Transverse colon (tissue), 4 donors: ENCODE measurements around the gene SPTBN2. TPM values are rescaled to one million over a fixed set of nuclear protein-coding genes. Genes with fewer than 3 reads are reported as not detected.
"Not testable (repeated sequence)": the region's sequence is repeated elsewhere in the genome, so short reads cannot be mapped to it uniquely, and the experiment has no call there.

Experiments
- DNase-seq: peaks from one replicate; pipeline ENCODE4 v3.0.0-alpha.2; 2019
- H3K27ac ChIP-seq, 4 donors: fragments of 200-600 bp; sonication (generic); 2 replicates each; pipeline ENCODE4 v1.5.1; 2016 to 2018; ENCODE audit warnings: inconsistent platforms in 4 of 4
- H3K27me3 ChIP-seq: fragments of 200-600 bp; sonication (generic); 2 replicates; pipeline ENCODE4 v1.5.1; 2017; ENCODE audit warnings: inconsistent platforms
- H3K36me3 ChIP-seq, 4 donors: fragments of 200-600 bp; sonication (generic); 2 replicates each; pipeline ENCODE4 v1.5.1; 2017 to 2019; ENCODE audit warnings: inconsistent platforms in 4 of 4
- H3K4me1 ChIP-seq, 4 donors: fragments of 200-600 bp; sonication (generic); 2 replicates each; pipeline ENCODE4 v1.5.1; 2017 to 2020; ENCODE audit warnings: inconsistent platforms in 4 of 4
- H3K4me3 ChIP-seq, 4 donors: fragments of 200-600 bp; sonication (generic); 1 replicate in 1 of 4; 2 replicates in 3 of 4; pipeline versions ENCODE4 v1.5.1 to v1.6.1; 2017 to 2019; ENCODE audit warnings: inconsistent platforms in 4 of 4
- H3K9me3 ChIP-seq, 2 donors: fragments of 200-600 bp; sonication (generic); 2 replicates each; pipeline ENCODE4 v1.5.1; 2017 to 2019; ENCODE audit warnings: inconsistent platforms in 2 of 2
- EP300 ChIP-seq: sonication (generic); formaldehyde crosslinking; IDR thresholded peaks from one replicate; pipeline ENCODE4 v1.6.1; 2017; ENCODE audit warnings: antibody characterized with exemption, low read depth
- POLR2A ChIP-seq: fragments of 450-650 bp; IDR thresholded peaks from one replicate; pipeline ENCODE4 v1.6.1; 2016; ENCODE audit warnings: antibody characterized with exemption, mild to moderate bottlenecking, moderate library complexity
- POLR2AphosphoS5 ChIP-seq, 3 donors: sonication (generic); formaldehyde crosslinking; IDR thresholded peaks; one replicate each; pipeline ENCODE4 v1.6.1; 2016; ENCODE audit warnings: antibody characterized with exemption in 3 of 3
- WGBS, 2 donors: methylation state at CpG; one replicate each; pipeline ENCODE4 v1.1.5; 2018; ENCODE audit warnings: low coverage in 1 of 2; 5-methylcytosine and 5-hydroxymethylcytosine counted together
- in situ Hi-C, 4 donors: fragments of 200-750 bp; cut with MboI; loops; one replicate each; pipeline versions ENCODE4 v1.15.0 to v1.15.1; 2017; ENCODE audit warnings: low sequenced_read_pairs in 3 of 4, low pct_ligation_motif_present in 1 of 4, low pct_unique_long_range_greater_than_20kb in 1 of 4
- intact Hi-C: fragments of 100-400 bp; cut with DNase I; formaldehyde crosslinking; loops from one replicate; pipeline ENCODE4 v1.15.1; 2023; ENCODE audit warnings: low total_unique reads
- total RNA-seq, 4 donors: library from RNA; depleted of rRNA; stranded (reverse); fragments of >200 nt; gene quantifications; one replicate each; pipeline ENCODE4 v1.1.0, GENCODE V29; 2016
- TF ChIP-seq, protein P1 (sequence below), 5 experiments: fragments of 200-600 bp in 3 of 5; fragments of 450-650 bp in 2 of 5; sonication (generic) in 3 of 5; IDR thresholded peaks; 1 replicate in 2 of 5; 2 replicates in 3 of 5; pipeline ENCODE4 v1.5.1; 2016 to 2017; ENCODE audit warnings: antibody characterized with exemption in 5 of 5, inconsistent platforms in 3 of 5, mild to moderate bottlenecking in 2 of 5, moderate library complexity in 1 of 5

The SPTBN2 gene
- total RNA-seq, 4 donors from 2014 or later = 0.75 to 2.2 (median 1.6) TPM

- no peak for TF ChIP-seq POLR2A
- TF ChIP-seq, protein P1, sequence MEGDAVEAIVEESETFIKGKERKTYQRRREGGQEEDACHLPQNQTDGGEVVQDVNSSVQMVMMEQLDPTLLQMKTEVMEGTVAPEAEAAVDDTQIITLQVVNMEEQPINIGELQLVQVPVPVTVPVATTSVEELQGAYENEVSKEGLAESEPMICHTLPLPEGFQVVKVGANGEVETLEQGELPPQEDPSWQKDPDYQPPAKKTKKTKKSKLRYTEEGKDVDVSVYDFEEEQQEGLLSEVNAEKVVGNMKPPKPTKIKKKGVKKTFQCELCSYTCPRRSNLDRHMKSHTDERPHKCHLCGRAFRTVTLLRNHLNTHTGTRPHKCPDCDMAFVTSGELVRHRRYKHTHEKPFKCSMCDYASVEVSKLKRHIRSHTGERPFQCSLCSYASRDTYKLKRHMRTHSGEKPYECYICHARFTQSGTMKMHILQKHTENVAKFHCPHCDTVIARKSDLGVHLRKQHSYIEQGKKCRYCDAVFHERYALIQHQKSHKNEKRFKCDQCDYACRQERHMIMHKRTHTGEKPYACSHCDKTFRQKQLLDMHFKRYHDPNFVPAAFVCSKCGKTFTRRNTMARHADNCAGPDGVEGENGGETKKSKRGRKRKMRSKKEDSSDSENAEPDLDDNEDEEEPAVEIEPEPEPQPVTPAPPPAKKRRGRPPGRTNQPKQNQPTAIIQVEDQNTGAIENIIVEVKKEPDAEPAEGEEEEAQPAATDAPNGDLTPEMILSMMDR (IDR thresholded peaks at IDR 0.05) = no peak
- TF ChIP-seq EP300 = no peak
- TF ChIP-seq POLR2AphosphoS5 (IDR thresholded peaks at IDR 0.05) = no peak
- H3K9me3 ChIP-seq = no peaks in the 10 kb centered on the region
- H3K4me3 ChIP-seq = no peak overlapping the region
- no peaks in the 10 kb centered on the region for H3K27me3 ChIP-seq
- intact Hi-C loops = no loop called here
- peaks cover 0 to 66% (median 20%) of the 10 kb centered on the region in 4 donors for H3K36me3 ChIP-seq
- in situ Hi-C loops = no loop called here
- no peak for DNase-seq
- H3K4me1 ChIP-seq = peaks cover 19 to 56% (median 32%) of the 10 kb centered on the region in 4 donors
- WGBS, 2 donors = 65 to 84% methylated on average over 2 to 4 of the region's 4 CpGs
- no peak overlapping the region for H3K27ac ChIP-seq
These were observed 82.2 kb downstream of the SPTBN2 start for GRCh38 chr11:66646828-66647227.

DNA sequence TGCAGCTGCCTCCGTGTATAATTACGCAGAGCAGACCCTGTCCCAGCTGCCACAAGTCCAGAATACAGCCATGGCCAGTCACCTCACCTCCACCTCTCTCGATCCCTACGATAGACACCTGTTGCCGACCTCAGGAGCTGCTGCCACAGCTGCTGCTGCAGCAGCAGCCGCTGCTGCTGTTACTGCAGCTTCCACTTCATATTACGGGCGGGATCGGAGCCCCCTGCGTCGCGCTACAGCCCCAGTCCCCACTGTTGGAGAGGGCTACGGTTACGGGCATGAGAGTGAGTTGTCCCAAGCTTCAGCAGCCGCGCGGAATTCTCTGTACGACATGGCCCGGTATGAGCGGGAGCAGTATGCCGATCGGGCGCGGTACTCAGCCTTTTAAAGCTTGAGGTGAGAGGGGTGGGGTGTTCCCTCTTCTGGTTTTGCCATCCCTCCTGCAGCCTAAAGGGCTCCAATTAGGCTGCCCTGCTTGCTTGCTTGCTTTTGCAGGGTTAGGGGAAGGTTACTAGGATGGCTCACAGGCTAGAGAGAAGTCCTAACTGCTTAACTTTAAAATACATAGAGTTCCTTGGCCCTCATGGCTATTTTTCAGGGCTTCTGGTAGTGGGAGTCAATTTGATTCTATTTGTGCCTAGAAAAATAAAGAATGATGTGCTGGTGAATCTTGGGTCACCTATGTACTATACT is 85.1 kb downstream of the SPTBN2 start:
- Histone ChIP-seq H3K9me3 (no peaks in the 10 kb centered on the region), H3K4me3 (no peak overlapping the region), H3K27ac (no peak overlapping the region), H3K4me1 (peaks cover 38 to 81% (median 56%) of the 10 kb centered on the region in 4 donors), H3K36me3 (peaks cover 0 to 71% (median 23%) of the 10 kb centered on the region in 4 donors), H3K27me3 (no peaks in the 10 kb centered on the region)
- in situ Hi-C loops (no loop called here), intact Hi-C loops (no loop called here)
- TF ChIP-seq POLR2AphosphoS5 (IDR thresholded peaks at IDR 0.05) (no peak), EP300 (no peak), POLR2A (no peak)
- TF ChIP-seq, protein P1 (IDR thresholded peaks at IDR 0.05) = no peak
- 95% methylated on average over 24 of the region's 24 CpGs; no CpG with 5 or more reads in 1 of the 2 donors for WGBS, 2 donors
- no peak for DNase-seq

DNA sequence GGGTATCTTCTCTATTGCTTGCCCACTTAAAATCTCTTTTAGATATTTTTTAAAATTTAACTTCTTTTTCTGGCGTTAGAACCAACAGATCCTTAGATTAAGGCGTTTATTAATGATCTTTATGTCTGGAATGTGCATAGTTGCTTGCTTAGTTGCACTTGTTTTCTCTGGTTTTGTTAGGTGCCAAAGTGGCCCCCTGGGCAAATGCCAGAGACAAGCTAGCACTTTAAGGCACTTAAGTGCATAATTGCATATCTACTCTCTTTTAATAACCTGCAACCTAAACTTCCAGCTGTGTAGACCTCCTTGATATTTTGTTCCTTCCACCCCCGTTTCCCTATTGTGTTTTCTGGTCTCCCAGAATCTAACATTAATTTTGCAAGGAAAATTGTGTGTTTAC is 87.2 kb downstream of the SPTBN2 start:
- TF ChIP-seq, protein P1 (IDR thresholded peaks at IDR 0.05) = no peak
- TF ChIP-seq POLR2AphosphoS5 (IDR thresholded peaks at IDR 0.05) = no peak
- TF ChIP-seq EP300 = no peak
- no peak for TF ChIP-seq POLR2A
- Histone ChIP-seq H3K27ac (peak overlapping the region in 3 of 4 donors; percentile 19 to 94 (median 93)), H3K27me3 (no peaks in the 10 kb centered on the region), H3K4me3 (peak overlapping the region in 2 of 4 donors; percentile 0 to 88), H3K36me3 (peaks cover 0 to 53% (median 22%) of the 10 kb centered on the region in 4 donors), H3K4me1 (peaks cover 38 to 88% (median 65%) of the 10 kb centered on the region in 4 donors), H3K9me3 (no peaks in the 10 kb centered on the region)
- intact Hi-C loops (no loop called here), in situ Hi-C loops (no loop called here)
- 25 to 28% methylated on average over 3 of the region's 3 CpGs for WGBS, 2 donors
- DNase-seq = no peak

GRCh38 chr11:66639814-66640340 is 89.1 kb downstream of the SPTBN2 start:
- Histone ChIP-seq H3K4me1 (peaks cover 31 to 72% (median 56%) of the 10 kb centered on the region in 4 donors), H3K4me3 (peak overlapping the region in 2 of 4 donors; percentile 67 to 88), H3K36me3 (peaks cover 0 to 34% (median 15%) of the 10 kb centered on the region in 4 donors), H3K27ac (peak overlapping the region; percentile 90 to 94 (median 92))
- H3K27me3 ChIP-seq, in situ Hi-C loops, DNase-seq, H3K9me3 ChIP-seq: not testable (repeated sequence)
- WGBS, 2 donors = 63 to 88% methylated on average over 3 to 10 of the region's 10 CpGs
- intact Hi-C loops = loop anchor here (10.0 kb wide), 1 partner anchor 635 kb away; no protein-coding TSS in a partner anchor
